HepG2 (cell line): Measurements from ENCODE around the gene DAPK1. TPM values are rescaled to one million over a fixed set of nuclear protein-coding genes. Genes with fewer than 3 reads are reported as not detected.
A peak's percentile ranks its signal among the peaks of the same experiment; 100 is the strongest.

Source experiments
- ARNT2 ChIP-seq: sonication (generic); formaldehyde crosslinking; IDR thresholded peaks from 2 replicates; pipeline ENCODE4 v1.8.0; 2022; ENCODE audit warnings: mild to moderate bottlenecking, low read depth, missing genetic modification reagents, moderate library complexity
- ASH2L ChIP-seq: fragments of 300-600, 200-600 bp; sonication (generic); IDR thresholded peaks from 2 replicates; pipeline ENCODE4 v1.7.0; 2017; ENCODE audit warnings: low read depth, mild to moderate bottlenecking, moderate library complexity, mixed read lengths, low read length; ENCODE audit not compliant: insufficient read length
- CBFB ChIP-seq: sonication (generic); formaldehyde crosslinking; IDR thresholded peaks from 2 replicates; pipeline ENCODE4 v1.4.0; 2020; ENCODE audit warnings: missing genetic modification reagents
- CHD2 ChIP-seq: IDR thresholded peaks from 2 replicates; pipeline ENCODE4 v1.6.1; 2011; ENCODE audit warnings: low read depth, low read length, improper control_type of control experiment
- DNMT3B ChIP-seq: conservative IDR thresholded peaks from 2 replicates; pipeline ENCODE4 v1.6.1; 2016; ENCODE audit warnings: missing biosample characterization, control low read depth
- GATAD1 ChIP-seq: IDR thresholded peaks from 2 replicates; pipeline ENCODE4 v1.6.1; 2016; ENCODE audit warnings: missing genetic modification reagents, missing compliant biosample characterization
- IKZF4 ChIP-seq: sonication (generic); formaldehyde crosslinking; IDR thresholded peaks from 2 replicates; pipeline ENCODE4 v1.5.1; 2020; ENCODE audit warnings: borderline replicate concordance, mild to moderate bottlenecking, low read depth, missing genetic modification reagents; ENCODE audit errors: not compliant biosample characterization
- IRF2 ChIP-seq: IDR thresholded peaks from 2 replicates; pipeline ENCODE4 v1.6.1; 2018; ENCODE audit warnings: missing genetic modification reagents, missing compliant biosample characterization
- KDM5B ChIP-seq: sonication (generic); formaldehyde crosslinking; IDR thresholded peaks from 2 replicates; pipeline ENCODE4 v1.4.0; 2020; ENCODE audit warnings: missing genetic modification reagents, mild to moderate bottlenecking, borderline replicate concordance
- RFXAP ChIP-seq: sonication (generic); formaldehyde crosslinking; IDR thresholded peaks from 2 replicates; pipeline ENCODE4 v1.4.0; 2020; ENCODE audit warnings: missing genetic modification reagents, borderline replicate concordance
- SIN3B ChIP-seq: fragments of 150-350 bp; IDR thresholded peaks from 2 replicates; pipeline ENCODE4 v1.6.1; 2014; ENCODE audit warnings: low read length
- SIX4 ChIP-seq: sonication (generic); formaldehyde crosslinking; IDR thresholded peaks from 2 replicates; pipeline ENCODE4 v1.4.0; 2020; ENCODE audit warnings: missing genetic modification reagents
- SNAI1 ChIP-seq: sonication (generic); formaldehyde crosslinking; IDR thresholded peaks from 2 replicates; pipeline ENCODE4 v1.5.0; 2020; ENCODE audit warnings: mild to moderate bottlenecking, missing genetic modification reagents, borderline replicate concordance
- TAF15 ChIP-seq: fragments of 200-400 bp; formaldehyde crosslinking; IDR thresholded peaks from one replicate; pipeline ENCODE4 v1.6.1; 2018; ENCODE audit warnings: mild to moderate bottlenecking, low read depth, low read length; ENCODE audit not compliant: poor library complexity, severe bottlenecking
- TRIM24 ChIP-seq: sonication (generic); formaldehyde crosslinking; IDR thresholded peaks from 2 replicates; pipeline ENCODE4 v1.8.0; 2022; ENCODE audit warnings: mild to moderate bottlenecking, missing genetic modification reagents
- ZBTB3 ChIP-seq: sonication (generic); formaldehyde crosslinking; IDR thresholded peaks from 2 replicates; pipeline ENCODE4 v1.4.0; 2020; ENCODE audit warnings: low read depth, mild to moderate bottlenecking, moderate library complexity, missing genetic modification reagents, borderline replicate concordance
- ZNF143 ChIP-seq: sonication (generic); formaldehyde crosslinking; IDR thresholded peaks from 2 replicates; pipeline ENCODE4 v1.4.0; 2020; ENCODE audit warnings: missing genetic modification reagents
- ZNF331 ChIP-seq: sonication (generic); formaldehyde crosslinking; IDR thresholded peaks from 2 replicates; pipeline ENCODE4 v1.4.0; 2020; ENCODE audit warnings: missing genetic modification reagents
- ZNF562 ChIP-seq: sonication (generic); formaldehyde crosslinking; IDR thresholded peaks from 2 replicates; pipeline ENCODE4 v1.8.0; 2022; ENCODE audit warnings: missing genetic modification reagents, borderline replicate concordance
- ZNF570 ChIP-seq: sonication (generic); formaldehyde crosslinking; IDR thresholded peaks from 2 replicates; pipeline ENCODE4 v1.4.0; 2020; ENCODE audit warnings: mild to moderate bottlenecking, missing genetic modification reagents, borderline replicate concordance
- polyA plus RNA-seq, 8 experiments: library from polyadenylated mRNA; depleted of rRNA in 3 of 8; stranded (reverse) in 7 of 8; unstranded in 1 of 8; fragments of >200 nt; fragmentation: Illumina TruSeq in 4 of 8; extraction: Trizol in 4 of 8; gene quantifications; 2 replicates each; pipeline versions ENCODE4 v1.2.1 to v1.2.3, GENCODE V29; 2011 to 2016; ENCODE audit warnings: low read depth in 4 of 8, missing spikeins in 1 of 8, mixed read lengths in 1 of 8; ENCODE audit not compliant: insufficient read depth in 1 of 8
- total RNA-seq, 5 experiments: library from RNA; depleted of rRNA; stranded (reverse); fragments of >200 nt; fragmentation: Illumina TruSeq; extraction: Trizol; gene quantifications; 2 replicates each; pipeline ENCODE4 v1.2.3, GENCODE V29; 2016; ENCODE audit warnings: low read depth in 1 of 5
- TF ChIP-seq, protein P1 (sequence below): sonication (generic); formaldehyde crosslinking; IDR thresholded peaks from 2 replicates; pipeline ENCODE4 v1.8.1; 2023; ENCODE audit warnings: mild to moderate bottlenecking, missing genetic modification reagents
- TF ChIP-seq, protein P2 (sequence below): sonication (generic); formaldehyde crosslinking; conservative IDR thresholded peaks from 2 replicates; pipeline ENCODE4 v1.4.0; 2020; ENCODE audit warnings: missing genetic modification reagents
- TF ChIP-seq, protein P3 (sequence below): sonication (generic); formaldehyde crosslinking; IDR thresholded peaks from 2 replicates; pipeline ENCODE4 v1.8.0; 2022; ENCODE audit warnings: mild to moderate bottlenecking, missing genetic modification reagents; ENCODE audit not compliant: insufficient replicate concordance
- TF ChIP-seq, protein P4 (sequence below): sonication (generic); formaldehyde crosslinking; IDR thresholded peaks from 2 replicates; pipeline ENCODE4 v1.4.0; 2020; ENCODE audit warnings: missing genetic modification reagents

DAPK1 gene
- total and polyA plus RNA-seq, 2 of the 13 experiments (the other 11 are each of a cell fraction or from before 2014, with no cell fraction given) = 35.7 to 35.9 TPM

DNA sequence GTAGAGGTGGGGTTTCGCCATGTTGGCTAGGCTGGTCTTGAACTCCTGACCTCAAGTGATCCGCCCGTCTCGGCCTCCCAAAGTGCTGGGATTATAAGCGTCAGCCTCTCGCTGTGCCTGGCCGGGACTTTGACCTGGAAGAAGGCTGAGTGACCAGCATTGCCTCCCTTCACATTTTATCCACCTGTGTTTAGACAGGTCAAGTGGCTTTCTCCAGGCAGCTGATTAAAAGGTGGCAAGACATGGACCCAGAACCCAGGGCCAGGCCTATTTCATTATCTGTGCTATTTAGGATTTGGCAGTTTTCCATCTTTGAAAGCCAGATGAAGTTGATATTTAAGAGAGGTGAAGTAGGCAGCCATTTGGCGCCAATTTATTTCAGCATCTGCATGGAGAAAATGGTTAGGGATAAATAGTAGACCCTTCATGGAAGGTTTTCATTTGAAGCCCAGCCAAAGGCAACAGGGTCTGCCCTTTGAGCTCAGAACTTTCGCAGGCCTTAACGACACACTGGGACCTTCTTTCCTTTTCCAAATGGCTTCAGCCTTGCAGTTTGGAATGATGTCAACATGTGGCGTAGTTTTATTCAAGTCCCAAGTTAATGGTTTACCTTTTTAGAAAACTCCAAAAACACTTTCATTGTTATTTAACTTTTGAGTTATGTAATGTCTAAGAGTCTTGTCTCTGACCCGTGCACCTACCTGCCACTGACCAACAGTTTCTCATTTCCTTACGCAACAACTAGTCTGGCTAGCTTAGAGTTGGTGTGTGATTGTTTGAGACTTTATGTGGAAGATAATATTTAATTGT, 8.4 kb downstream of the DAPK1 start (continued):
- 0 out of 2 replicates have a peak, but pooled peaks have one; percentile 39 for TF ChIP-seq ZNF570 (CRISPR knock-in tag)
- TF ChIP-seq IRF2 (CRISPR knock-in tag) = peak; percentile 79
- TF ChIP-seq ARNT2 = no peak
- 0 out of 2 replicates have a peak, but pooled peaks have one; percentile 56 for TF ChIP-seq ZBTB3 (CRISPR knock-in tag)
- no peak for TF ChIP-seq ZNF562 (CRISPR knock-in tag)
- no peak for TF ChIP-seq IKZF4
- TF ChIP-seq ZNF143 = no peak
- TF ChIP-seq DNMT3B (CRISPR knock-in tag) = 0 out of 2 replicates have a peak, but pooled peaks have one; percentile 55
- TF ChIP-seq ASH2L = peak; percentile 50
- TF ChIP-seq, protein P1, sequence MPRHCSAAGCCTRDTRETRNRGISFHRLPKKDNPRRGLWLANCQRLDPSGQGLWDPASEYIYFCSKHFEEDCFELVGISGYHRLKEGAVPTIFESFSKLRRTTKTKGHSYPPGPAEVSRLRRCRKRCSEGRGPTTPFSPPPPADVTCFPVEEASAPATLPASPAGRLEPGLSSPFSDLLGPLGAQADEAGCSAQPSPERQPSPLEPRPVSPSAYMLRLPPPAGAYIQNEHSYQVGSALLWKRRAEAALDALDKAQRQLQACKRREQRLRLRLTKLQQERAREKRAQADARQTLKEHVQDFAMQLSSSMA = no peak
- TF ChIP-seq CBFB (CRISPR knock-in tag) = no peak
- TF ChIP-seq CHD2 = no peak
- TF ChIP-seq, protein P2, sequence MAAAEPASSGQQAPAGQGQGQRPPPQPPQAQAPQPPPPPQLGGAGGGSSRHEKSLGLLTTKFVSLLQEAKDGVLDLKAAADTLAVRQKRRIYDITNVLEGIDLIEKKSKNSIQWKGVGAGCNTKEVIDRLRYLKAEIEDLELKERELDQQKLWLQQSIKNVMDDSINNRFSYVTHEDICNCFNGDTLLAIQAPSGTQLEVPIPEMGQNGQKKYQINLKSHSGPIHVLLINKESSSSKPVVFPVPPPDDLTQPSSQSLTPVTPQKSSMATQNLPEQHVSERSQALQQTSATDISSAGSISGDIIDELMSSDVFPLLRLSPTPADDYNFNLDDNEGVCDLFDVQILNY (CRISPR knock-in tag) = no peak
- TF ChIP-seq TAF15 = no peak
- no peak for TF ChIP-seq TRIM24 (CRISPR knock-in tag)
- TF ChIP-seq SIX4 = no peak
- TF ChIP-seq KDM5B = no peak
- TF ChIP-seq, protein P3, sequence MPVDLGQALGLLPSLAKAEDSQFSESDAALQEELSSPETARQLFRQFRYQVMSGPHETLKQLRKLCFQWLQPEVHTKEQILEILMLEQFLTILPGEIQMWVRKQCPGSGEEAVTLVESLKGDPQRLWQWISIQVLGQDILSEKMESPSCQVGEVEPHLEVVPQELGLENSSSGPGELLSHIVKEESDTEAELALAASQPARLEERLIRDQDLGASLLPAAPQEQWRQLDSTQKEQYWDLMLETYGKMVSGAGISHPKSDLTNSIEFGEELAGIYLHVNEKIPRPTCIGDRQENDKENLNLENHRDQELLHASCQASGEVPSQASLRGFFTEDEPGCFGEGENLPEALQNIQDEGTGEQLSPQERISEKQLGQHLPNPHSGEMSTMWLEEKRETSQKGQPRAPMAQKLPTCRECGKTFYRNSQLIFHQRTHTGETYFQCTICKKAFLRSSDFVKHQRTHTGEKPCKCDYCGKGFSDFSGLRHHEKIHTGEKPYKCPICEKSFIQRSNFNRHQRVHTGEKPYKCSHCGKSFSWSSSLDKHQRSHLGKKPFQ (CRISPR knock-in tag) = no peak
- TF ChIP-seq RFXAP (CRISPR knock-in tag) = no peak
- no peak for TF ChIP-seq SIN3B
- peak; percentile 50 for TF ChIP-seq GATAD1 (CRISPR knock-in tag)
- TF ChIP-seq ZNF331 (CRISPR knock-in tag) = 0 out of 2 replicates have a peak, but pooled peaks have one; percentile 56
- TF ChIP-seq SNAI1 (CRISPR knock-in tag) = no peak
- TF ChIP-seq, protein P4, sequence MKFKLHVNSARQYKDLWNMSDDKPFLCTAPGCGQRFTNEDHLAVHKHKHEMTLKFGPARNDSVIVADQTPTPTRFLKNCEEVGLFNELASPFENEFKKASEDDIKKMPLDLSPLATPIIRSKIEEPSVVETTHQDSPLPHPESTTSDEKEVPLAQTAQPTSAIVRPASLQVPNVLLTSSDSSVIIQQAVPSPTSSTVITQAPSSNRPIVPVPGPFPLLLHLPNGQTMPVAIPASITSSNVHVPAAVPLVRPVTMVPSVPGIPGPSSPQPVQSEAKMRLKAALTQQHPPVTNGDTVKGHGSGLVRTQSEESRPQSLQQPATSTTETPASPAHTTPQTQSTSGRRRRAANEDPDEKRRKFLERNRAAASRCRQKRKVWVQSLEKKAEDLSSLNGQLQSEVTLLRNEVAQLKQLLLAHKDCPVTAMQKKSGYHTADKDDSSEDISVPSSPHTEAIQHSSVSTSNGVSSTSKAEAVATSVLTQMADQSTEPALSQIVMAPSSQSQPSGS (CRISPR knock-in tag) = peak; percentile 83
